GM21526 (cell line): Measurements from ENCODE around the gene MTHFD1L.
A peak's percentile ranks its signal among the peaks of the same experiment; 100 is the strongest.
"Not testable (repeated sequence)": the region's sequence is repeated elsewhere in the genome, so short reads cannot be mapped to it uniquely, and the experiment has no call there.

Source experiments
- ATAC-seq: cut with Tn5 transposase; IDR thresholded peaks from one replicate; pipeline ENCODE4 v1.9.1; 2021; ENCODE audit warnings: moderate library complexity; ENCODE audit not compliant: unreplicated experiment, low FRiP score

Gene MTHFD1L

DNA sequence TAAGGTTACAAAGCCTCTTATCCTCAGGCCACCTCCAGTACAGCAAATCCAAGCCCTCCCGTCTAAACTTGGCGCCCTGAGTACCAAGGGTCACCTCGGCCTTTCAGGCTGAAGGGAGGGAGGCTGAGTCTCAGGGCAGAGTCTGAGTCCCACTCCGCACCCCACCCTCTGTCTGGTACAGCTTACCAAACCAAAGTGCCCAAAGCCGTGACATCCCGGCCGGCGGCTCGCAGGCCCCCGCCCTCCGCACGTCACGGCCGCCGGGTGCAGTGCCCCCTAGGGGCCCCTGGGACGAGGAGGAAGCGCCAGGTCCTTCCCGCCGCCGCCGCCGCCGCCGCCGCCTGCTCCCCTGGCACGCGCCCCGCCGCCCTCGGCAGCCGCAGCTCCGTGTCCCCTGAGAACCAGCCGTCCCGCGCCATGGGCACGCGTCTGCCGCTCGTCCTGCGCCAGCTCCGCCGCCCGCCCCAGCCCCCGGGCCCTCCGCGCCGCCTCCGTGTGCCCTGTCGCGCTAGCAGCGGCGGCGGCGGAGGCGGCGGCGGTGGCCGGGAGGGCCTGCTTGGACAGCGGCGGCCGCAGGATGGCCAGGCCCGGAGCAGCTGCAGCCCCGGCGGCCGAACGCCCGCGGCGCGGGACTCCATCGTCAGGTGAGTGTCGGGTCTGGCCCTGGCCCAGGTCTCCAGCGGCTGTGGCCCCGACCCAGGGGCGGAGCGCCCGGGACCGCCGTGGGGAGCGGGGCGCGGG is at the start of gene MTHFD1L:
Gene MTHFD1L, plus strand, starts transcription at position 297 of the 741 bp plus-strand sequence. Its CDS starts 121 bp downstream, at position 418.
- peak; percentile 84 for ATAC-seq

DNA sequence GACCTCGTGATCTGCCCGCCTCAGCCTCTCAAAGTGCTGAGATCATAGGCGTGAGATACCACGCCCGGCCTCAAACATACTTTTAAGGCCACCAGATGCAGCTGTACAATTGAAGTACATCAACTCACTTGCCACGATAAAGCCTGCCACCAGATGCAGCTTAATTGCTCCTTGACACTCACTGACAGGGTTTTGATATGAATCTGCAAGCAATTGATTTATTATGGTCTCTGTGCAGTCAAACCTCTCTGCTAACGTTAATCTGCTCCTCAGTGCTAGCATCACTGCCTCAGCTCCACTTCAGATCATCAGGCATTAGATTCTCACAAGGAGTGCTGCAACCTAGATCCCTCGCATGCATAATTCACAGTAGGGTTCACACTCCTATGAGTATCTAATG is 48.9 kb upstream of the MTHFD1L start:
- ATAC-seq = not testable (repeated sequence)

DNA sequence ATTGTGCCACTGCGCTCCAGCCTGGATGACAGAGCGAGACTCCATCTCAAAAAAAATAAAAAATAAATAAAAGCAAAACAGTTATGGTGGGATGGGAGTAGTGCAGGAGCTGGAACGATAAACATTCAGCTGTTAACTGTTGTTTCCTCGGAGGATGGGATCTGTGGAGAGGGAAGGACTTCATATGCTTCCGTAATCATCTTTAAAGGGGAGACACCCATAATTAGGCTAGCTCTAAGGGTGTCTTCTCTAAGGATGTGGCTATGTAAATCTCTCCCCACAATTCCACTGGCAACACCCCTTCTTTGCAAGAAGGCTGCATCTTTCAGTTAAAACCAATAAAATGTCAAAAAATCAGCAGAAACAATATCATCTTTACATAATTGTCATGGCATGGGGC is 42.6 kb upstream of the MTHFD1L start:
- ATAC-seq = no peak

DNA sequence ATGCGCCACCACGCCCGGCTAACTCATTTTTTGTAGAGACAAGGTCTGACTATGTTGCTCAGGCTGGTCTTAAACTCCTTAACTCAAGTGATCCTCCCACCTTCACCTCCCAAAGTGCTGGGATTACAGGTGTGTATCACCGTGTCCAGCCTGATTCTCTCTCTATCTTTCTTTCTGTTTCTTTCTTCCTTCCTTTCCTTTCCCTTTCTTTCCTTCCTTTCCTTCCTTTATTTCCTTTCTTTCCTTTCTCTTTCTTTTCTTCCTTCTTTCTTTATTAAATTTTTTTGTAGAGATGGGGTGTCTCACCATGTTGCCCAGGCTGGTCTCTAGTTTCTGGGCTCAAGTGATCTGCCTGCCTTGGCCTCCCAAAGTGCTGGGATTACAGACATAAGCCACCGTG is 38.7 kb upstream of the MTHFD1L start:
- no peak for ATAC-seq

DNA sequence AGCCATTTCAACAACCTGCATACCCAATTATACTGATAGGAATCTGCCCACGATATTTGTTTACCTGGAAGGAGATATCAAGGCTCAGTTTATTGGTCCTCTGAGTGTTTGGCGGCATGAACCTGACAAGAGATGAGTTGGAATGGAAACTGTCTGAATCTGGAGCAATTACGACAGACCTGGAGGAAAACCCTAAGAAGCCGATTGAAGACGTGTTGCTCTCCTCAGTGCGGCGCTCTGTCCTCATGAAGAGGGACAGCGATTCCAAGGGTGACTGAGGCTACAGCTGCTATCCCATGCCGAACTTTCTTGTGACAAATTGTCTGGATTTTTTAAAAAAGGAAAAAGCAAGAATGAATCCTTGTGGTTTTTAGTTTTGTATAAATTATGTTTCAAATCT is 37.4 kb upstream of the MTHFD1L start:
- ATAC-seq = not testable (repeated sequence)

DNA sequence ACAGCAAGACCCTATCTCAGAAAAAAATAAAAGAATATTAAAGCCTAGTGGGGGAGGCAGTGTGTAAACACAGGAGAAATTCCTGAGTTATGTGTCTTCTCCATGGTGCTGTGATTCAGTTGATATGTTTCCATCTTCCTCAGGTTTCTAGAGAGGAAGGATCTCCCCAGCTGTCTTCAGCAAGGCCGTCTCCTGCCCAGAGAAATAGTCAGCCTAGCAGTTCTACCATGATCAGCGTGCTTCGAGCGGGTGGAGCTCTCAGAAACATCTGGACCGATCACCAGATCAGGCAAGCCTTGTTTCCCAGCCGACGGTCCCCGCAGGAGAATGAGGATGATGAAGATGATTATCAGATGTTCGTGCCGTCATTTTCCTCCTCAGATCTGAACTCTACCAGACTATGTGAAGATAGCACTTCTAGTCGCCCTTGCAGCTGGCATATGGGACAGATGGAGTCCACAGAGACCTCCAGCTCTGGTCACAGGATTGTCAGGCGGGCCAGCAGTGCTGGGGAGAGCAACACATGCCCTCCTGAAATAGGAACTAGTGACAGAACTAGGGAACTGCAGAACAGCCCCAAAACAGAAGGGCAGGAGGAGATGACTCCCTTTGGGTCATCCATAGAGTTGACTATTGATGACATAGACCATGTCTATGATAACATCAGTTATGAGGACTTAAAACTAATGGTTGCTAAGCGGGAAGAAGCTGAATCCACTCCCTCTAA is 34.9 kb upstream of the MTHFD1L start:
- ATAC-seq = no peak

DNA sequence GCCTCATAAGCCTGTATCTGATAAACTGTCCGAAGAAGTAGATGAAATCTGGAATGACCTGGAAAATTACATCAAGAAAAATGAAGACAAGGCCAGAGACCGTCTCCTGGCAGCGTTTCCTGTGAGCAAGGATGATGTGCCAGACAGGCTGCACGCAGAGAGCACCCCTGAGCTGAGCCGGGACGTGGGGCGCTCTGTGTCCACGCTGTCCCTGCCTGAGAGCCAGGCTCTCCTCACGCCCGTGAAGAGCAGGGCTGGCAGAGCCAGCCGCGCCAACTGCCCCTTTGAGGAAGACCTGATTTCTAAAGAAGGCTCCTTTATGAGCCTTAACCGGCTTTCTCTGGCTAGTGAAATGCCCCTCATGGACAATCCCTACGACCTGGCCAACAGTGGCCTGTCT is 33.9 kb upstream of the MTHFD1L start:
- no peak for ATAC-seq

DNA sequence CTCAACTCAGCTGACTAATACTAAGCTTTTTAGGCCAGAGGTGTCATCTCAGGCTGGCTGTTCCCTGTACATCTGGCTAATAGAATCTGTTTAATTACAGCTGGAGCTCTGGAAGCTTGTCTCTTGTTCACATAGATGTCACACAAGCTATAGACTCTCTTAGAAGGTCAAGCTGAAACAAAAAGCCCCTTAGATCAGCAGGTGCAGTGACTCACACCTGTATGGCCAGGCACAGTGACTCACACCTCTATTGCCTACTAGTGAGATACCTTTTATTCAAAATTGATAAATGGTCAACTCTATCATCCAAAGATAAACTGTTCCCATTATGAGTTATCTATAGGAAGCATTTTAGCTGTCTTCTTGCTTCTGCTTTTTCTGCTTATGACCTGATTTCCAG is 29.9 kb upstream of the MTHFD1L start:
- ATAC-seq = no peak

DNA sequence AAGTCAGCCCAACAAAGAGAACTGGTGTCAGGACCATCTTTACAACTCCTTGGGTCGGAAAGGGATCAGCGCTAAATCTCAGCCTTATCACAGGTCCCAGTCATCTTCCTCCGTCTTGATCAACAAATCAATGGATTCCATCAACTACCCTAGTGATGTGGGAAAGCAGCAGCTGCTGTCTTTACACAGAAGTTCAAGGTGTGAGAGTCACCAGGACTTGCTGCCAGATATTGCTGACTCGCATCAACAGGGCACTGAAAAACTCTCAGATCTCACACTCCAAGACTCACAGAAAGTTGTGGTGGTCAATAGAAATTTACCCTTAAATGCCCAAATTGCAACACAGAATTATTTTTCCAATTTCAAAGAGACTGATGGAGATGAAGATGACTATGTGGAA is 25.3 kb upstream of the MTHFD1L start:
- no peak for ATAC-seq

DNA sequence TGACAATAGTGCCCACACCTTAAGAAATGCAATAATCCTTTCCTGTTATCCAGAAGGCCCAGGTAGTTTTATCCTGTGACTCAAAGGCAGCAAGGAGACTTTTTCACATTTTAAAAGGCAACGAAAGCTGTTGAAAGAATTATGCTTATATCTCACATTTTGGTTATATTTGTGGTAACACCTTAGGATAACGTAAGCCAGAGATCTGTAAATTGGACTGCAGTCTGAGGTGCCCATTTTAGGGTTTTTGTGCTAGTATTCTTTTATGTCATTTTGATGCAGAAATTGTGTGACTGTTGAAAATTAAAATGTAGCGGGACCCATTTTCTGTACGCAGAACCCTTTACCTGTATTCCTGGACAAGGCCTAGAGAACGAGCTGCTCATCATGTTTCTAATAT is 24.3 kb upstream of the MTHFD1L start:
- no peak for ATAC-seq

DNA sequence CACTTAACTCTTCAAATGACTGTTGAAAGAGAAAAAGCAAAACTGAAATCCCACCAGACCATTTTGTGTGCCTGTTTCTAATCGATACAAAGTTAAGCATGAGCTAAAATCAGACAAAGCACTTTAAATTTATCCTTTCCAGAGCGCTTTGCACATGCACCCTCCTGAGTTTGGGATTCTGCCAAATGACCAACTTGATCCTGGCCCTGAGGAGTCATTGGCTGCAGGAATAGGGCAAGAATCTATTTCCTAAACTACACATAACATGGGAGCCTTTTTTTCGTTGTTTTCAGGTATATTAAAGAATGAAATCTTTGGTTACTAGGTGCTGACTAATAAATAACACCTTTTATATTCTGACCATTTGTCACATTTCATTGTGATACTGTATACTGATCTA is 23.8 kb upstream of the MTHFD1L start:
- ATAC-seq = no peak

DNA sequence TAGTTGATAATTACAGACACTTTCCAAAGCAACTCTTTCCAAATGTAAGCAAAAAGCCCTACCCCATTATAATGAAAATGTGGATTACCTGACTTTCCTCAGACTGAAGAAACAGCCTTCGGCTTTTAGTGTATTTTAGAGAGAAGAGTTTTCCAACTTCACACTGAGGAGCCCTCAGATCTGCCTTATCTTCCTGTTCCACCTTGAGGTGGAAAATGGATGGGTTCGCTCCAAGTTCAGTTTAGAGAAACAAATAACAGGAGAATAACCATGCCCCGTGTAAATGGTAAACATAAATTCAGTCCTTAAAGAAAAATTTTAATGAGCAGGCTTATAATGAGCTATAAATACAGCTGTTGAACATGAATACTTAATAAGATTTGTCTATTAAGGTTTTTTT is 21.1 kb upstream of the MTHFD1L start:
- no peak for ATAC-seq

DNA sequence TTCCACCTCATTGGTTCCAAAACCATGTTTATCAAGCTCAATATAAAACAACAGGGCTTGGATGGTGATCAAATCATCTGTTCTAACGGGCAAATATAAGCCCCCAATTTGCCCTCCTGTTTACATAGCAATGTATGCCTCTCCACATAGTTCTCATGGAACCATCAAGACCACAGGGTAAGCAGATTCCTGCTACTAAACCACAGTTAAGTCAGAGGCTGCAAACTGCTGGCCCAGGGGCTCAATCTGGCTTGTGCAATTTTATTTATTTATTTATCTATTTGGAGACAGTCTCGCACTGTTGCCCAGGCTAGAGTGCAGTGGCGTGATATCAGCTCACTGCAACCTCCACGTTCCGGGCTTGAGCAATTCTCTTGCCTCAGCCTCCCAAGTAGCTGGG is 18.9 kb upstream of the MTHFD1L start:
- ATAC-seq = no peak

DNA sequence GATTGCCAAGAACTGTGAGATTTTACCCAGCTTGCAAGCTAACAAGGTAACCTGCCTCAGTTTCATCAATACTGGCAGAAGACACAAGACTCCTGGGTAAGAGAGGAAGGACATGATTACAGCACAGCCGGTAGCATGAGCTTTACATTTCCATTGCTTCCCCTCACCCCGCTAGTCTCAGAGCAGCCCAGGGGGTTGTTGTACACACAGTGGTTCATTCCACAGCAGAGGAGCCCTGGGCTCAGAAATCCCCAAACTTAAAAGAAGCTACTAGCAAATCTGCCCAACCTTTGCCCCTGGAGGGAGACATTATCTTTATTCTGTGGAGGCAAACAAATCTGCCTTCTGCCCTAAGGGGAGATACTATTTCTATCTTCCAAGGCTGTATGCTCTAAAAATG is 17.1 kb upstream of the MTHFD1L start:
- ATAC-seq = no peak

DNA sequence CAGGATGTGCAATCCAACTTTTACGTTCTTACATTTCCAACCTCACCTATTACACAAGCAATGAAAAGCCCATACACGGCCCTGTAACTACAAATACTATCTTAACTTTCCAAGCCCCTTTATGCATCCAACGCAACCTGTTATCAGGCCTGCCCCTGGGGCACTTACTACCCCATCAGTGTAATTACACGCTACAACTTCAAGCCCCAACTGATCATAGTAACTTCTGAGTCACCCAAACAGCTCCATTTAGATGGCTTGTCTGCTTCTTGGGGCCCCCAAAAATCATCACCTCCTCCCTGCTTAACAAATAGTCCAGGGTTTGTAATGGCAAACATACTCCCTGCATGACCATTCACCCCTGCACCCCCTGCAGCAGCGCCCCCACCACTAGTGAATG is 11.1 kb upstream of the MTHFD1L start:
- not testable (repeated sequence) for ATAC-seq

DNA sequence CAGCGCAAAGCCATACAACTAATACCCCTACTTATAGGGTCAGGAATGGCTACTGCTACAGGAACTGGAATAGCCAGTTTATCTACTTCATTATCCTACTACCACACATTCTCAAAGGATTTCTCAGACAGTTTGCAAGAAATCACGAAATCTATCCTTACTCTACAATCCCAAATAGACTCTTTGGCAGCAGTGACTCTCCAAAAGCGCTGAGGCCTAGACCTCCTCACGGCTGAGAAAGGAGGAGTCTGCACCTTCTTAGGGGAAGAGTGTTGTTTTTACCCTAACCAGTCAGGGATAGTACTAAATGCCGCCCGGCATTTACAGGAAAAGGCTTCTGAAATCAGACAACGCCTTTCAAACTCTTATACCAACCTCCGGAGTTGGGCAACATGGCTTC is 10.3 kb upstream of the MTHFD1L start:
- not testable (repeated sequence) for ATAC-seq

DNA sequence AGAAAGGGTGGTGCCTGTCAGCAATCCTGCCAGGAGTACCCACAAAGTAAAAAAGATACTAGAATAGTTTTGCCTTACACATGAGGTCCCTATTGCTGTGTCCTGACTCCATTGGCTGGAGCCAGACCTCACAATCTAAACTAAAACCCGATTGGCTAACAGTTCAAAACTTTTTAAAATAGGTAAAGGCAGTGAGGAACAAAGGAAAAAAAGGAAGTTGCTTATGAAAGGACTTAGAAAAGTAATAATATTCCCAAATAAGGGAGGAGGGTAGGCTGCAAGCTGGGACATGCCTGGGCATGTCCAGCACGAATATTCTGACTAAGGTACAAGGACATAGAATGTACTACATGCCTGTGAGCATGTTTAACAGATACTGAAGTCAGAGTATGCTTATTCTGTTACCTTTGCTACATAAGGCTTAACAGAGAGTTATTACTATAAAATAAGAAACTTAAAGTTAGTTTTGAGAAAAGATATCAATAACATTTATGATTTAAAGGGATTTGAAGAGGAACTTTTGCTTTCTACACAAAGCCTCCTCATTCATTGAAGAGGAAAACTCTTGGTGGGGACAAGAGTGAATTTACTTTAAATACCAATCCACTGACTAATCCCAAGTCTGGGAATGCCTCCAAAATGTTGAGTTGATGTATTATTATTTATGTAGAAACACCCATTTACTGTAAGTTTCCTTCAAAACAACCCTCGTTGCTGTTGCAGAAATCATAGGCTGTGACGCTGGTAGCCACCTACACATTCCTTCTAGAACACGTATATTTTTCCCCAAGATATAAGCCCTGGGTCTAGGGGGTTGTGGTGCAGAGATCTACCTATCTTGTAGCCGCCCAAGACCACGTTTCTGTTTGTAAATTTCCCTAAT is 8.2 kb upstream of the MTHFD1L start:
- ATAC-seq = no peak

DNA sequence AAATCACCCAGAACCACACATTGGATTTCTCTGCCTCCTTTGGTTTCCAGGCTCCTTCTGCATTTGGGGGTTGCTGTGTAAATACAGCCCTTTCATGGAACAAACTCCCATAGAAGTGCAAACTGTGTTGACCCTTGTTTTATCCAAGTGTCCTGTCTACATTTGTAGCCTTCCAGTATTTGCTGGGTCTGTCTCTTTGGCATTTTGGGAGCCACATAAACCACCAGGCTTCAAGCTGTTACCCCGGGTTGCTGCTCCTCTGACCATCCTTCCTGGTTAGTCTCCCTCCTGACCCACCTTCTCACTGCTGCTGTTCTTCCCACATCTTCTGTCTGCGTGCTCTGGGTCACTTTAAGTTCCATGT is 7.6 kb upstream of the MTHFD1L start:
- no peak for ATAC-seq

DNA sequence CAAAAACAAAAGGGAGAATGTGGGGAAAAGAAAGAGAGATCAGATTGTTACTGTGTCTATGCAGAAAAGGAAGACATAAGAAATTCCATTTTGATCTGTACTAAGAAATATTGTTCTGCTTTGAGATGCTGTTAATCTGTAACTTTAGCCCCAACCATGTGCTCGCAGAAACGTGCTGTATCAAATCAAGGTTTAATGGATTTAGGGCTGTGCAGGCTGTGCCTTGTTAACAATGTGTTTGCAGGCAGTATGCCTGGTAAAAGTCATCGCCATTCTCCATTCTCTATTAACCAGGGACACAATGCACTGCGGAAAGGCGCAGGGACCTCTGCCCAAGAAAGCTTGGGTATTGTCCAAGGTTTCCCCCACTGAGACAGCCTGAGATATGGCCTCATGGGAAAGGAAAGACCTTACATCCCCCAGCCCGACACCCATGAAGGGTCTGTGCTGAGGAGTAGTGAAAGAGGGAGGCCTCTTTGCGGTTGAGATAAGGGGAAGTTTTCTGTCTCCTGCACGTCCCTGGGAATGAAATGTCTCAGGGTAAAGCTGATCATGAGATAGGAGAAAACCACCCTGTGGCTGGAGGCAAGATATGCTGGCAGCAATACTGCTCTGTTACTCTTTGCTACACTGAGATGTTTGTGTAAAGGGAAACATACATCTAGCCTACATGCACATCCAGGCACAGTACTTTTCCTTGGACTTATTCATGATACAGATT is 3.9 kb upstream of the MTHFD1L start:
- not testable (repeated sequence) for ATAC-seq

DNA sequence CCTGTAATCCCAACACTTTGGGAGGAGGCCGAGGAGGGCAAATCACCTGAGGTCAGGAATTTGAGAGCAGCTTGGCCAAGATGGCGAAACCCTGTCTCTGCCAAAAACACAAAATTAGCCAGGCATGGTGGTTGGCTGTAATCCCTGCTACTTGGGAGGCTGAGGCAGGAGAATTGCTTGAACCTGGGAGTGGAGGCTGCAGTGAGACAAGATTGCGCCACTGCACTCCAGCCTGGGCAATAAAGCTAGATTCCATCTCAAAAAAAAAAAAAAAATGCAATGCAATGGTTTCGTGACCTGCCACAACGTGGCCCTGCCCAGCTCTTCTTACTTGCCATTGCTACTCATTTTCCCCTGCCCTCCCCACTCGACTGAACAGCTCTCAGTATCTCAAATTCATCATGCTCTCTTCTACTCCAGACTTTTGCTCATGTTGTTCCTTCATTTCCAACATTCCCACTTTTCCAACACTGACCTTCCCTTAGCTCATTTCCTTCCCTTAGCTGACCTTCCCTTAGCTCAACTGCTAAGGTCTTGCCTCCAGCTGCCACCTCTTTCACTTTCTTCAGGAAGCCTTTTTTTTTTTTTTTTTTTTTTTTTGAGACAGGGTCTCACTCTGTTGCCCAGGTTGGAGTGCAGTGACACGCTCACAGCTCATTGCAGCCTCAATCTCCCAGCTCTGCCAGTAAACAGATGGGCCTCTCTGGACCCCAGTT is 2.1 kb upstream of the MTHFD1L start:
- no peak for ATAC-seq
